ENCODE data around the gene INPP4B. TPM values are rescaled to one million over a fixed set of nuclear protein-coding genes. Genes with fewer than 3 reads are reported as not detected.

The INPP4B gene
- total RNA-seq, 1 donor from 2014 or later = 8.2 TPM

GRCh38 chr4:142435599-142436235 lies 410.4 kb downstream of the INPP4B start:
- no peak for DNase-seq (ENCODE audit: low spot score in 2 of 2)

GRCh38 chr4:142434519-142435224 lies 411.4 kb downstream of the INPP4B start:
- FAIRE-seq = no peak
- DNase-seq (ENCODE audit: low spot score in 2 of 2) = no peak

More at GRCh38 chr4:142435599-142436235, 410.4 kb downstream of the INPP4B start:
- FAIRE-seq = no peak

- no peak for FAIRE-seq
Measured at GRCh38 chr4:142428715-142429114, 417.4 kb downstream of the INPP4B start.

GRCh38 chr4:142427456-142427855 lies 418.6 kb downstream of the INPP4B start:
- FAIRE-seq (no peak), DNase-seq (ENCODE audit: low spot score in 2 of 2) (no peak)

More at GRCh38 chr4:142428715-142429114, 417.4 kb downstream of the INPP4B start:
- DNase-seq (ENCODE audit: low spot score in 2 of 2) = no peak

GRCh38 chr4:142423861-142424260 lies 422.2 kb downstream of the INPP4B start:
- DNase-seq (ENCODE audit: low spot score in 2 of 2) = no peak
- FAIRE-seq = no peak

- FAIRE-seq (no peak), DNase-seq (ENCODE audit: low spot score in 2 of 2) (no peak)
Measured at GRCh38 chr4:142420311-142421095, 425.6 kb downstream of the INPP4B start.

- FAIRE-seq = no peak
- no peak for DNase-seq (ENCODE audit: low spot score in 2 of 2)
Measured at GRCh38 chr4:142419712-142420111, 426.4 kb downstream of the INPP4B start.

- FAIRE-seq (no peak), DNase-seq (ENCODE audit: low spot score in 2 of 2) (no peak)
Measured at GRCh38 chr4:142418697-142419096, 427.4 kb downstream of the INPP4B start.

- no peak for FAIRE-seq
- no peak for DNase-seq (ENCODE audit: low spot score in 2 of 2)
Measured at GRCh38 chr4:142416711-142417275, 429.3 kb downstream of the INPP4B start.

GRCh38 chr4:142416121-142416520 lies 430.0 kb downstream of the INPP4B start:
- no peak for DNase-seq (ENCODE audit: low spot score in 2 of 2)
- no peak for FAIRE-seq

GRCh38 chr4:142414366-142414990 lies 431.6 kb downstream of the INPP4B start:
- no peak for DNase-seq (ENCODE audit: low spot score in 2 of 2)
- no peak for FAIRE-seq

GRCh38 chr4:142413485-142413884 lies 432.6 kb downstream of the INPP4B start:
- FAIRE-seq = no peak
- no peak for DNase-seq (ENCODE audit: low spot score in 2 of 2)

GRCh38 chr4:142411993-142412392 lies 434.1 kb downstream of the INPP4B start:
- DNase-seq (ENCODE audit: low spot score in 2 of 2) = no peak
- no peak for FAIRE-seq

- DNase-seq (ENCODE audit: low spot score in 2 of 2) (no peak), FAIRE-seq (no peak)
Measured at GRCh38 chr4:142408003-142408441, 438.1 kb downstream of the INPP4B start.

- no peak for DNase-seq (ENCODE audit: low spot score in 2 of 2)
- FAIRE-seq = no peak
Measured at GRCh38 chr4:142407596-142407995, 438.5 kb downstream of the INPP4B start.

GRCh38 chr4:142406917-142407501 lies 439.1 kb downstream of the INPP4B start:
- FAIRE-seq (no peak), DNase-seq (ENCODE audit: low spot score in 2 of 2) (no peak)

GRCh38 chr4:142406499-142406835 lies 439.6 kb downstream of the INPP4B start:
- FAIRE-seq (no peak), DNase-seq (ENCODE audit: low spot score in 2 of 2) (no peak)

GRCh38 chr4:142405695-142406498 lies 440.2 kb downstream of the INPP4B start:
- FAIRE-seq (no peak), DNase-seq (ENCODE audit: low spot score in 2 of 2) (no peak)

GRCh38 chr4:142405021-142405694 lies 440.9 kb downstream of the INPP4B start:
- DNase-seq (ENCODE audit: low spot score in 2 of 2) = no peak
- no peak for FAIRE-seq
